ENCODE measurements around the gene ZNRD2. TPM values are rescaled to one million over a fixed set of nuclear protein-coding genes. Genes with fewer than 3 reads are reported as not detected.

Gene ZNRD2
- total and polyA plus RNA-seq, 2 of the 8 experiments (the other 6 are each of a cell fraction or from before 2014, with no cell fraction given): 53.4 to 125 TPM

DNA sequence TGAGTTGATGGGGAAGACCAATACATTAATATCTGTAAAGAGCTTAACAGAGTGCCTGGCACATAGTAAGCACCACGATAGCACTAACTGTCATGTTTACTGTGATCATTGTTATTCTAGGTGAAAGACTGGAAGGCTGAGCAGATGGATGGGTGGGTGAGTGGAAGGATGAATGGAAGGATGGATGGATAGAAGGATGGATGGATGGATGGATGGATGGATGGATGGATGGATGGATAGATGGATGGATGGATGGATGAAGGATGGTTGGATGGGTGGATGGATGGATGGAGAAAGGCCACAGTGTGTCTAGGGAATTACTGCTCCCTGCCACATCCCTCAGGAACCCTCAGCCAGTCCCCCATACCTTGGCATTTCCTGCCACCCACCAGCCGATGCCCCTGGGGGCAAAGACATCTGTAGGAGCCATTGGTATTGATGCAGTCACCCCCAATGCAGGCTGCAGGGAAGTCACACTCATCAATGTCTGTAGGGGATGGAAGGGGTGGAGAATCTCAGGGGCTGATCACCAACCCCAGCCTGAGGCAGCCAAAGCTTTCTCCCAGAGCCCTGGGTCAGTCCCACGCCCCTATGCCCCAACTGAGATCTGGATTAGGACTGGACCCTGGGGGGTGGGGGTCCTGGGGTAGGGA, 27.4 kb upstream of the ZNRD2 start:
- no peak overlapping the region for H3K4me2 ChIP-seq (ENCODE audit: insufficient read depth in 1 of 2, low read depth in 2 of 2, low read length in 2 of 2)
- H2BK20ac ChIP-seq (ENCODE audit: low read length): no peak overlapping the region
- H2BK15ac ChIP-seq (ENCODE audit: low read length): no peak overlapping the region
- no peak overlapping the region for H2AFZ ChIP-seq (ENCODE audit: low read length)
- no peak overlapping the region for H3K18ac ChIP-seq (ENCODE audit: extremely low read depth, low read length)
- no peak for DNase-seq (ENCODE audit: low read depth in 1 of 2, low spot score in 2 of 2)
- H3K27me3 ChIP-seq (replicated peaks in 1 of 4; ENCODE audit: control insufficient read depth in 3 of 4, extremely low read depth in 1 of 4, insufficient read depth in 3 of 4, low read length in 3 of 4): peaks cover 4 to 55% (median 38%) of the 10 kb centered on the region in 4 experiments
- TF ChIP-seq POLR2A (IDR thresholded peaks at IDR 0.05; ENCODE audit: control extremely low read depth in 1 of 2, low read depth in 2 of 2, low read length in 2 of 2): no peak
- TF ChIP-seq SIRT6 (IDR thresholded peaks at IDR 0.05; ENCODE audit: low read length): no peak
- TF ChIP-seq KDM4A (IDR thresholded peaks at IDR 0.05; ENCODE audit: low read depth, low read length, severe bottlenecking): no peak
- TF ChIP-seq MAFK (IDR thresholded peaks at IDR 0.05; ENCODE audit: low read depth, low read length): no peak
- no peak overlapping the region for H2AK5ac ChIP-seq (ENCODE audit: low read depth, low read length)
- H3K27ac ChIP-seq (ENCODE audit: low read depth, low read length): no peak overlapping the region
- peaks cover 22% of the 10 kb centered on the region for H3K23me2 ChIP-seq (ENCODE audit: low read depth, low read length)
- H3K4me1 ChIP-seq (replicated peaks in 1 of 4; ENCODE audit: control insufficient read depth in 3 of 4, insufficient read depth in 4 of 4, low read length in 3 of 4): peaks cover 0 to 13% (median 4%) of the 10 kb centered on the region in 4 experiments; a peak in 5 of 7 replicates
- H3K79me1 ChIP-seq (ENCODE audit: low read depth, low read length): no peaks in the 10 kb centered on the region
- H3K79me2 ChIP-seq (ENCODE audit: control insufficient read depth in 1 of 2, insufficient read depth in 2 of 2, low read length in 2 of 2): no peaks in the 10 kb centered on the region
- H4K5ac ChIP-seq (ENCODE audit: insufficient read length, low read depth, low read length): no peak overlapping the region
- 89% methylated on average over 3 of the region's 3 CpGs; no CpG with 5 or more reads in 1 of the 2 experiments for WGBS, 2 experiments (ENCODE audit: extremely low coverage in 1 of 2, insufficient coverage in 1 of 2, insufficient read length in 1 of 2, insufficient replicate concordance in 2 of 2, low coverage in 1 of 2, low lambda C conversion rate in 2 of 2, missing lambda C conversion rate in 1 of 2)
- peaks cover 3 to 12% of the 10 kb centered on the region in 2 experiments for H4K20me1 ChIP-seq (replicated peaks in 1 of 2; ENCODE audit: control insufficient read depth in 1 of 2, insufficient read depth in 2 of 2, low read length in 2 of 2)
- H3K4ac ChIP-seq (replicated peaks; ENCODE audit: insufficient read length, low read depth, low read length): no peak overlapping the region
- no peak overlapping the region for H4K91ac ChIP-seq (replicated peaks; ENCODE audit: insufficient read length, low read length)
- peaks cover 0 to 4% (median 0%) of the 10 kb centered on the region in 4 experiments; a peak in 1 of 8 replicates for H3K36me3 ChIP-seq (ENCODE audit: control insufficient read depth in 2 of 4, insufficient read depth in 4 of 4, low read length in 3 of 4)
- ChIA-PET POLR2A (ENCODE audit: partially characterized antibody) (interaction anchor here (1.0 to 1.6 kb wide), 3 partner anchors 12 to 29 kb away, joined by 3 to 5 read pairs (median 4); no protein-coding TSS in a partner anchor), CTCF (ENCODE audit: partially characterized antibody) (interaction anchor here (1.0 to 10.5 kb wide), 6 partner anchors 11 to 445 kb away, joined by 3 to 284 read pairs (median 44); partner anchors contain the start of genes FAM89B, LTBP3 and ZNRD2)
- no peak for FAIRE-seq
- H3K4me3 ChIP-seq (ENCODE audit: extremely low read depth in 1 of 4, insufficient read depth in 2 of 4, low read depth in 3 of 4, low read length in 4 of 4): no peak overlapping the region
- no peaks in the 10 kb centered on the region for H3K9me3 ChIP-seq (ENCODE audit: insufficient read depth in 2 of 2, low read depth in 1 of 2, low read length in 1 of 2)
- H2BK12ac ChIP-seq (ENCODE audit: low read depth, low read length): no peak overlapping the region
- no peak overlapping the region for H3K23ac ChIP-seq (ENCODE audit: insufficient read length)
- no peak overlapping the region for H3K56ac ChIP-seq (replicated peaks; ENCODE audit: insufficient read length, low read depth, low read length)
- no peak overlapping the region for H2BK120ac ChIP-seq (replicated peaks; ENCODE audit: low read depth, low read length)
- H3K9ac ChIP-seq (replicated peaks in 1 of 4; ENCODE audit: extremely low read depth in 1 of 4, low read depth in 3 of 4, low read length in 3 of 4): no peak overlapping the region
- H4K8ac ChIP-seq (ENCODE audit: extremely low read depth, insufficient read depth, low read length): no peak overlapping the region
- H2BK5ac ChIP-seq (ENCODE audit: low read depth, low read length): no peak overlapping the region
- H3K14ac ChIP-seq (ENCODE audit: insufficient read length): no peak overlapping the region
